Fibroblast of skin of left biceps (primary cell): Measurements from ENCODE around the gene FUOM.
A peak's percentile ranks its signal among the peaks of the same experiment; 100 is the strongest.
"Not testable (repeated sequence)": the region's sequence is repeated elsewhere in the genome, so short reads cannot be mapped to it uniquely, and the experiment has no call there.

Source experiments
- DNase-seq, 2 experiments: peaks; one replicate each; pipeline ENCODE4 v3.0.0-alpha.2; 2013; ENCODE audit warnings: low read depth in 2 of 2

FUOM gene

DNA sequence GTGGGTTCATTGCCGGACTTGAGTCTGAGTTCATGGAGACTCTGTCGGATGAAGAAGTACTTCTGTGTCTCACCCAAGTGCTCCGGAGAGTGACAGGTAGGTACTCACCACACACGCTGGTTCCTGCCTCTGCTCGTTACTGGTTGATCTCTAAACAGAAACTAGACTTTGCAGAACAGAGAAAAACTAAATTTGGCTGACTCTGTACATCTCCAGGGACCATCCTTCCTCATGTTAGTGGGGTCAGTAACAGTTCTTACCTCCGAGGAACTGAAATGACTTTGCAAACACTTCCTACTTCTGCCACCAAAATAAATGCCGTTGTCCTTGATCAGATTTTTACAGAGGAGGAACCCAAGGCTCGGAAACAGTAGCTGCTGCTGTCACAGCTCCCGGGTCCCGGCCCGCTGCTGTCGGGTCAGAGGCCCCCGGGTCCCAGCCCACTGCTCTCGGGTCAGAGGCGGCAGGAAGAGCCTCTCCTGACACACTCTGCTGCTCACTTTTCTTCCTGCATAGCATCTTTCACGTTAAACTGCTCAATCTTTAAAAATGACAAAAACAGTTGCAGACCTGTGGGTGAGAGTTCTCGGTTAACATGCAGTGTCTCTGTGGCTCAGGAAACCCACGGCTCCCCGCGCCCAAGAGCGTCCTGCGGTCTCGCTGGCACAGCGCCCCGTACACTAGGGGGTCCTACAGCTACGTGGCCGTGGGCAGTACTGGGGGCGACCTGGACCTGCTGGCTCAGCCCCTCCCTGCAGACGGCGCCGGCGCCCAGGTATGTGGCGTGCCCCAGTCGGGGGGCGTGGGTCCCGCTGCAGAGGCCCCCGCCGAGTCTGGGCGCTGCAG is 31.4 kb upstream of the FUOM start:
- DNase-seq = no peak

- DNase-seq = no peak
Measured at GRCh38 chr10:133388236-133388972, 30.6 kb upstream of the FUOM start.

DNA sequence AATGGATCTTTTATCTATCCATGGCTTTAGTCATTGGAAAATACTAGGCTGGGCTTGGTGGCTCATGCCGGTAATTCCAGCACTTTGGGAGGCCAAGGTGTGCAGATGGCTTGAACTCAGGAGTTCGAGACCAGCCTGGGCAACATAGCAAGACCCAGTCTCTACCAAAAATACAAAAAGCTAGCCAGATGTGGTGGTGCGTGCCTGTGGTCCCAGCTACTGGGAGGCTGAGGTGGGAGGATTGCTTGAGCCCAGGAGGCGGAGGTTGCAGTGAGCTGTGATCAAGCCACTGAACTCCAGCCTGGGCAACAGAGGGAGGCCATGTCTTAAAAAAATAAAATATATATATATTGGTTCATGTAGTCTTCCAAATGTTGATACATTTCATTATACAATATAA is 29.1 kb upstream of the FUOM start:
- not testable (repeated sequence) for DNase-seq

GRCh38 chr10:133385214-133385613 is 27.4 kb upstream of the FUOM start:
- DNase-seq = no peak

GRCh38 chr10:133384071-133384470 is 26.3 kb upstream of the FUOM start:
- no peak for DNase-seq

- DNase-seq = no peak
Measured at GRCh38 chr10:133383551-133383950, 25.7 kb upstream of the FUOM start.

- DNase-seq = no peak
Measured at GRCh38 chr10:133381036-133381435, 23.2 kb upstream of the FUOM start.

DNA sequence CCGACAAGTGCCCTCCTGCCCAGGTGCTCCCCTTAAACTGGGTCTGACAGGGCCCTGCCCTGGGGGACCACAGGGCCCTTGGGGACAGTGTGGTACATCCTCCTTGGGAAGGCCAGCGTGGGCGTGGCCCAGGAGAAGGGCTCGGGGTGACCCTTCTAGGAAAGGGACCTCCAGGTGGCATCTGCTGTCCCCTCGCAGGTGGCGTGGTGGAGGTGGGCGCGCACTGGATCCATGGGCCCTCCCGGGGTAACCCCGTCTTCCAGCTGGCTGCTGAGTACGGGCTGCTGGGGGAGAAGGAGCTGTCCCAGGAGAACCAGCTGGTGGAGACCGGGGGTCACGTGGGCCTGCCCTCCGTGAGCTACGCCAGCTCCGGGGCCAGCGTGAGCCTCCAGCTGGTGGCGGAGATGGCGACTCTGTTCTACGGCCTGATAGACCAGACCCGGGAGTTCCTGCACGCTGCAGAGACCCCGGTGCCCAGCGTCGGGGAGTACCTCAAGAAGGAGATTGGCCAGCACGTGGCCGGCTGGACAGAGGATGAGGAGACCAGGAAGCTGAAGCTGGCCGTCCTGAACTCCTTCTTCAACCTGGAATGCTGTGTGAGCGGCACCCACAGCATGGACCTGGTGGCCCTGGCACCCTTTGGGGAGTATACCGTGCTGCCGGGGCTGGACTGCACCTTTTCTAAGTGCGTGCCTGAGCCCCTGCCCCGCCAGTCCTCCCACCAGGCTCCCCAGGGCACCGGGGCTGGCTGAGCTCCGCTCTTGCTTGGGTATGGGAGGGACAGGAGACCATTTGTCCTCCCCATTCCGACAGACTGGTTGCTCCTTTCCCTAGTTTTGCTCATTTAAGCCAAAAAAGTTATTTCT is 22.2 kb upstream of the FUOM start:
- DNase-seq = no peak

DNA sequence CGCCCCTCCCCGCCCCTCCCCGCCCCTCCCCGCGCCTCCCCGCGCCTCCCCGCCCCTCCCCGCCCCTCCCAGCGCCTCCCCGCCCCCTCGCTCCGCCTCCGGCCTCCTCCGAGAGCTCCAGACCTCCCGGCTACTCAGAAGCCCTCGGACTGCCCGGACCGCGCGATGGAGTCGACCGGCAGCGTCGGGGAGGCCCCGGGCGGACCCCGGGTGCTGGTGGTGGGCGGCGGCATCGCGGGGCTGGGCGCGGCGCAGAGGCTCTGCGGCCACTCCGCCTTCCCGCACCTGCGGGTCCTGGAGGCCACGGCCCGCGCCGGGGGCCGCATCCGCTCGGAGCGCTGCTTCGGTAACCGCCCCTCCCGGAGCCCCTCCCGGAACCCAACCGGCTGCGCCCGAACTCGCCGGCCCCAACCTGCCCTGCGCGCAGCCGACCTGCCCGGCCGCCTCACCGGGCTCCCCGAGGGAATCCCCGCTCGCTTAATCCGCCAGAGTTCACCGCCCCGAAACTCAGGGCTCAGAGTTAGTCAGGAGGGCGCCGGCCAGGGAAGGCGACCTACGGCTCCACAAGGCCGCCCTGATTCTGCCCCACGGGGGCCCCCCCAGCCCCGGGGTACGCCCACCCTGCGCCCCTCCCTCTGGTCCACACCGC is 21.5 kb upstream of the FUOM start, which contains the start of gene PAOX:
PAOX (plus strand) TSS at position 111 of the 649 bp plus-strand sequence; CDS start at position 166, 55 bp downstream.
- DNase-seq = peak in 1 of 2 experiments; percentile 6

DNA sequence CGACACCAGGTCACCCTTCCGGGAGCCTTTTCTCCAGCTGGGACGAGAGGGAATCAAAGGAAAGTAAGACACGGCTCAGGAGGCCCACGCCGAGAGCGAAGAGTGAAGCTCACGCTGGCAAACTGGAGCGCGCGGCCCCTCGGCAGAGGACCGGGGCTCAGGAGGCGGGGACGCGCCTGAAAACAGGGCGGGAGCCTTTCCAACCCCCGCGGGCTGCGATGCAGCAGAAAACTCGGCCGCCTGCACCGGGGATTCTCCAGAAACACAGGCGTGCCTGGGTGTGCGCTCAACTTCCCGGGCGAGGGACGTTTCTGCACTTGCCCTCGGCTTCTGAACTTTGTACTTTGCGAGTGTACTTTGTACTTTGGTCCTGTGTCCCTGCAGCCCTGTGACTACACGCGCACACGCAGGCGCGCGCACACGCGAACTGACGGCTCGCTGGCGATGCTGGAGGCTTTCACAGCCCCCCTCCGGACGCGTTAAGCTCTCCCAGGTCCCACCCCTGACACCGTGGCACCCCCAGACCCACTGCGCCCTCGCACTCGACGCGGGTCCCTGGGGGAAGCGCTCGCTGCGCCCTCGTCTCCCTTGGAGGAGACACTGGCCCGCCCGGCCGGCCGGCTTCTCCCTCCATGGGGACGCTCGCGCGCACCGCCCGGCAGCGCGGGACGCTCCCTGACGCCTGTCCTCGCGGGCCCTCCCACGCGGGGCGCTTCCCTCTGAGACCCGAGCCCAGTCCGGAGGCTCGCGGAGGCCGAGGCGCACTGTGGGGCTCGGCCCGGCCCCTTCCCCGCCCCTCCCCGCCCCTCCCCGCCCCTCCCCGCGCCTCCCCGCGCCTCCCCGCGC is 20.7 kb upstream of the FUOM start:
- peak in 1 of 2 experiments; percentile 4 for DNase-seq

DNA sequence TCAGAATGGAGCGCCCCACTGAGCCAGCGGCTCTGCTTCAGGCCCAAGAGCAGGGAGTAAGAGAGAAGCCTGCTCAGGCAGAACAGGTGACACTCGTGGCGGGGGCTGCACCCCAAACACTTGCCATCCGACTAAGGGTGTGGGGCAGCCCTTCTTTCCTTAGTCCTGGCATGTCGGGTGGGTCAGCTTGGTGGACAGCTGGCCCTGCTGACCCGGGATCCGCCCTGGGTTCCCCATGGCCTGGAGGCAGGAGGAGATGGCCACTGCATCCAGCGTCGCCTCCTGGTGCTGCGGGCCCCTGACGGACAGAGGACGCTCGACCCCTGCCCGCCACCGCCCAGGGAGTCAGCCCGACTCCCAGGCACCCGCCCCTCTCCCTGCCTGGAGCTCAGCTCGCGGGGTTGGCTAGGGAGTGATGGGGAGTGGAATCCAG is 20.0 kb upstream of the FUOM start:
- DNase-seq = no peak

DNA sequence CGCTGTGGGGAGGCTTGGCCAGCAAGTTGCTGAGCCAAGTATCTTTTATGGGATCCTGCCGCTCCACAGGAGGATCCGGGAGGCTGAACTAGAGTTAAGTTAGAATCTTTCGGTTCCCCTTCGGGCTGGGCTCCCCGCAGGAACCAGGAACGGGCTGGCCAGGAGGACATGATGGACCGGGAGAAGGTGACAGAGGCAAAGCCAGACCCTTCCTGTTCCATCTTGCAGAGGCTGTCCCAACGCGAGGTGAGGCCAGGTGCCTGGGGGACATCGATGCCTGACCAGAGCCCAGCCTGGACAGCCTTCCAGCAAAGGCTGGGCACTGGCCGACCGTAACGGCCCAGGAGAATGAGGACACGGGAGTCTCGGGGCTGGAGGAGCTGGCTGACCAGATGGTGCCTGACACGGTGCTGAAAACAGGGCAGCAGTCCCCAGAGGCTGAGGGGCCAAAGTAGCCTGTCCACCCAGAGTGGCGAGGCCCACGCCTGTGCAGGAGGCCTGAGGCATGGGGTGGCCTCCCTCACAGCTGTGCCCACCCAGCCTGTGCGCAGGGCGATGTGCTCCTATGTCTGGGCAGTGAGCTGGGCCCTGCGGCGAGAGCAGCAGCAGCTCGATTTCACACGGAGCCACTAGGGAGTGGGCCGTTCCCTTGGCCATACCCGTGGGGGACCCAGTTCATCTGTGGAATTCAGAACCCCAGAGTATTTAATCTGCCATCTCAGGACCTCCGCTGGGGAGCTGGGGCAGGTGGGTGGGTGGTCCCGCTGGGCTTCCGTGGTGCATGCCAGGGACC is 19.4 kb upstream of the FUOM start:
- no peak for DNase-seq

DNA sequence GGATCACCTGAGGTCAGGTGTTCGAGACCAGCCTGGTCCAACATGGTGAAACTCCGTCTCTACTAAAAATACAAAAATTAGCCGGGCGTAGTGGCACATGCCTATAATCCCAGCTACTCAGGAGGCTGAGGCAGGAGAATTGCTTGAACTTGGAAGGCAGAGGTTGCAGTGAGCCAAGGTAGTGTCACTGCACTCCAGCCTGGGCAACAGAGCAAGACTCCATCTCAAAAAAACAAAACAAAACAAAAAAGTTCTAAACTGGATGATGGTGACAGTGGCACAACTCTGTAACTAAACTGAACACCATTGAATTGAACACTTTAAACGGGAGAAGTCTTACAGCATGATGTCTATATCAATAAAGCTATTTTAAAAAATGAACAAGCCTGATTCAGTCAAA is 18.4 kb upstream of the FUOM start:
- not testable (repeated sequence) for DNase-seq

- DNase-seq = no peak
Measured at GRCh38 chr10:133375357-133376115, 17.7 kb upstream of the FUOM start.

- peak; percentile 67 to 71 for DNase-seq
Measured at GRCh38 chr10:133373174-133374090, 15.6 kb upstream of the FUOM start, which contains the start of gene ECHS1. Gene ECHS1, minus strand, starts transcription at chr10:133373354. Its CDS starts 21 bp downstream, at chr10:133373333.

DNA sequence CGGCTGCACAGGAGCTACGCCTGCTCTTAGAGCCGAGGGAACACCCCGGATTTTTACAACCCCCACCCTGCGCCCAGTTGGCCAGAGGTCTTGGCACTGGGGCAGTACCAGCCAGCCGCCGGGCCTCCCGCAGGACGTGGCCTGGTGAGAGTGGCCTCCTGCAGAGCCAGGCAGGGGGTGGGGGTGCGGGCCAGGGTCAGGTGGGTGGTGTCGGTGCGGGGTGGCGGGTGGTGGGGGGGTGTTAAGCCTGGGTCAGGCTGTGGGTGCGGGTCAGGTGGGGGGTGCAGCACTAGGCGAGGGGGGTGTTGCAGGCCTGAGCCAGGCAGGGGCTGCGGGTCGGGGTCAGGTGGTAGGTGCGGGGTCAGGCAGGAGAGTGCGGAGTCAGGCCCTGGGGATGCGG is 14.7 kb upstream of the FUOM start:
- DNase-seq = no peak

GRCh38 chr10:133370030-133370786 is 12.4 kb upstream of the FUOM start:
- DNase-seq = no peak
